Parathyroid adenoma (tissue), 2 donors: Measurements from ENCODE around the gene PCDH9.

Source experiments
- H2AFZ ChIP-seq: fragments of 300-600 bp; sonication (generic); one replicate; pipeline ENCODE4 v1.7.0; 2017; ENCODE audit warnings: antibody characterized with exemption, mild to moderate bottlenecking
- H3K27ac ChIP-seq: fragments of 300-600 bp; sonication (generic); one replicate; pipeline ENCODE4 v1.7.0; 2017
- H3K27me3 ChIP-seq: fragments of 300-600 bp; sonication (generic); one replicate; pipeline ENCODE4 v1.7.0; 2017; ENCODE audit warnings: low read length; ENCODE audit not compliant: control insufficient read depth, insufficient read depth
- H3K36me3 ChIP-seq: fragments of 300-600 bp; sonication (generic); one replicate; pipeline ENCODE4 v1.7.0; 2017; ENCODE audit warnings: low read length; ENCODE audit not compliant: control insufficient read depth, insufficient read depth
- H3K4me1 ChIP-seq: fragments of 300-600 bp; sonication (generic); one replicate; pipeline ENCODE4 v1.7.0; 2017; ENCODE audit warnings: control low read depth
- H3K4me2 ChIP-seq: fragments of 300-600 bp; sonication (generic); one replicate; pipeline ENCODE4 v1.7.0; 2017; ENCODE audit warnings: low read length
- H3K4me3 ChIP-seq: fragments of 300-600 bp; sonication (generic); one replicate; pipeline ENCODE4 v1.7.0; 2017; ENCODE audit warnings: low read depth, low read length
- H3K79me2 ChIP-seq: fragments of 300-600 bp; sonication (generic); one replicate; pipeline ENCODE4 v1.7.0; 2017; ENCODE audit warnings: control low read depth
- H3K9ac ChIP-seq: fragments of 300-600 bp; sonication (generic); one replicate; pipeline ENCODE4 v1.7.0; 2017; ENCODE audit warnings: mild to moderate bottlenecking
- H3K9me3 ChIP-seq: fragments of 300-600 bp; sonication (generic); one replicate; pipeline ENCODE4 v1.7.0; 2017; ENCODE audit warnings: low read length; ENCODE audit not compliant: control insufficient read depth
- CTCF ChIP-seq: fragments of 300-600 bp; sonication (generic); IDR thresholded peaks from one replicate; pipeline ENCODE4 v1.7.0; 2017; ENCODE audit warnings: antibody characterized with exemption, mild to moderate bottlenecking
- donor health status: primary hyperparathyroidism.

Gene PCDH9

GRCh38 chr13:66896933-66897332, 333.2 kb downstream of the PCDH9 start:
- H3K36me3 ChIP-seq: no peaks in the 10 kb centered on the region
- H3K4me2 ChIP-seq: no peak overlapping the region
- no peak overlapping the region for H2AFZ ChIP-seq
- TF ChIP-seq CTCF: no peak
- no peak overlapping the region for H3K27ac ChIP-seq
- no peak overlapping the region for H3K4me3 ChIP-seq
- H3K4me1 ChIP-seq: no peaks in the 10 kb centered on the region
- H3K9me3 ChIP-seq: no peaks in the 10 kb centered on the region
- H3K9ac ChIP-seq: no peak overlapping the region
- no peaks in the 10 kb centered on the region for H3K27me3 ChIP-seq
- H3K79me2 ChIP-seq: no peaks in the 10 kb centered on the region

GRCh38 chr13:66895780-66896179, 334.4 kb downstream of the PCDH9 start:
- no peaks in the 10 kb centered on the region for H3K79me2 ChIP-seq
- H3K27me3 ChIP-seq: no peaks in the 10 kb centered on the region
- H3K9ac ChIP-seq: no peak overlapping the region
- H3K27ac ChIP-seq: no peak overlapping the region
- TF ChIP-seq CTCF: no peak
- no peaks in the 10 kb centered on the region for H3K4me1 ChIP-seq
- H3K4me2 ChIP-seq: no peak overlapping the region
- no peak overlapping the region for H3K4me3 ChIP-seq
- H3K9me3 ChIP-seq: no peaks in the 10 kb centered on the region
- H2AFZ ChIP-seq: no peak overlapping the region
- H3K36me3 ChIP-seq: no peaks in the 10 kb centered on the region

GRCh38 chr13:66895320-66895719, 334.8 kb downstream of the PCDH9 start:
- Histone ChIP-seq H3K79me2 (no peaks in the 10 kb centered on the region), H3K36me3 (no peaks in the 10 kb centered on the region), H3K9me3 (no peaks in the 10 kb centered on the region), H2AFZ (no peak overlapping the region), H3K4me2 (no peak overlapping the region), H3K27ac (no peak overlapping the region), H3K27me3 (no peaks in the 10 kb centered on the region), H3K4me3 (no peak overlapping the region), H3K4me1 (no peaks in the 10 kb centered on the region), H3K9ac (no peak overlapping the region)
- TF ChIP-seq CTCF: no peak

GRCh38 chr13:66888698-66889097, 341.4 kb downstream of the PCDH9 start:
- Histone ChIP-seq H3K4me2 (no peak overlapping the region), H3K9ac (no peak overlapping the region), H3K4me1 (no peaks in the 10 kb centered on the region), H3K27ac (no peak overlapping the region), H3K27me3 (no peaks in the 10 kb centered on the region), H3K4me3 (no peak overlapping the region), H3K9me3 (no peaks in the 10 kb centered on the region), H3K36me3 (no peaks in the 10 kb centered on the region), H3K79me2 (no peaks in the 10 kb centered on the region), H2AFZ (no peak overlapping the region)
- TF ChIP-seq CTCF: no peak

GRCh38 chr13:66887088-66887487, 343.0 kb downstream of the PCDH9 start:
- TF ChIP-seq CTCF: no peak
- no peak overlapping the region for H3K4me3 ChIP-seq
- no peaks in the 10 kb centered on the region for H3K4me1 ChIP-seq
- H3K9me3 ChIP-seq: no peaks in the 10 kb centered on the region
- H3K36me3 ChIP-seq: no peaks in the 10 kb centered on the region
- H3K27me3 ChIP-seq: no peaks in the 10 kb centered on the region
- H3K9ac ChIP-seq: no peak overlapping the region
- H3K4me2 ChIP-seq: no peak overlapping the region
- no peak overlapping the region for H2AFZ ChIP-seq
- H3K27ac ChIP-seq: no peak overlapping the region
- H3K79me2 ChIP-seq: no peaks in the 10 kb centered on the region
